Vagina (tissue), 2 donors: ENCODE measurements around the gene AGPAT1.

ENCODE experiments used
- POLR2AphosphoS5 ChIP-seq, 2 donors: sonication (generic); formaldehyde crosslinking; IDR thresholded peaks; one replicate each; pipeline ENCODE4 v1.9.0; 2017; ENCODE audit warnings: antibody characterized with exemption in 2 of 2, mild to moderate bottlenecking in 2 of 2, low read depth in 1 of 2; ENCODE audit not compliant: insufficient read depth in 1 of 2
- TF ChIP-seq, protein P1 (sequence below), 3 experiments: fragments of 450-650 bp in 2 of 3; fragments of 200-600 bp in 1 of 3; sonication (generic) in 1 of 3; IDR thresholded peaks; one replicate each; pipeline ENCODE4 v1.5.1; 2017 to 2019; ENCODE audit warnings: antibody characterized with exemption in 3 of 3, mild to moderate bottlenecking in 2 of 3, moderate library complexity in 2 of 3

GRCh38 chr6:32182555-32182981, 6.7 kb upstream of the AGPAT1 start:
- TF ChIP-seq POLR2AphosphoS5 (IDR thresholded peaks at IDR 0.05; ENCODE audit: insufficient read depth in 1 of 2, low read depth in 1 of 2) = no peak
- TF ChIP-seq, protein P1, sequence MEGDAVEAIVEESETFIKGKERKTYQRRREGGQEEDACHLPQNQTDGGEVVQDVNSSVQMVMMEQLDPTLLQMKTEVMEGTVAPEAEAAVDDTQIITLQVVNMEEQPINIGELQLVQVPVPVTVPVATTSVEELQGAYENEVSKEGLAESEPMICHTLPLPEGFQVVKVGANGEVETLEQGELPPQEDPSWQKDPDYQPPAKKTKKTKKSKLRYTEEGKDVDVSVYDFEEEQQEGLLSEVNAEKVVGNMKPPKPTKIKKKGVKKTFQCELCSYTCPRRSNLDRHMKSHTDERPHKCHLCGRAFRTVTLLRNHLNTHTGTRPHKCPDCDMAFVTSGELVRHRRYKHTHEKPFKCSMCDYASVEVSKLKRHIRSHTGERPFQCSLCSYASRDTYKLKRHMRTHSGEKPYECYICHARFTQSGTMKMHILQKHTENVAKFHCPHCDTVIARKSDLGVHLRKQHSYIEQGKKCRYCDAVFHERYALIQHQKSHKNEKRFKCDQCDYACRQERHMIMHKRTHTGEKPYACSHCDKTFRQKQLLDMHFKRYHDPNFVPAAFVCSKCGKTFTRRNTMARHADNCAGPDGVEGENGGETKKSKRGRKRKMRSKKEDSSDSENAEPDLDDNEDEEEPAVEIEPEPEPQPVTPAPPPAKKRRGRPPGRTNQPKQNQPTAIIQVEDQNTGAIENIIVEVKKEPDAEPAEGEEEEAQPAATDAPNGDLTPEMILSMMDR (IDR thresholded peaks at IDR 0.05) = no peak
